Testis (tissue), 3 donors: Measurements from ENCODE around the gene POC5. TPM values are rescaled to one million over a fixed set of nuclear protein-coding genes. Genes with fewer than 3 reads are reported as not detected.

Experiments
- DNase-seq: peaks from one replicate; pipeline ENCODE4 v3.0.0-alpha.2; 2019
- H3K27ac ChIP-seq, 2 donors: fragments of 200-600 bp; sonication (generic); one replicate each; pipeline ENCODE4 v1.5.1; 2019
- H3K27me3 ChIP-seq: fragments of 200-600 bp; sonication (generic); one replicate; pipeline ENCODE4 v1.5.1; 2019
- H3K36me3 ChIP-seq: fragments of 200-600 bp; sonication (generic); one replicate; pipeline ENCODE4 v1.5.1; 2017; ENCODE audit warnings: low read depth; ENCODE audit errors: missing control alignments
- H3K4me1 ChIP-seq: fragments of 200-600 bp; sonication (generic); one replicate; pipeline ENCODE4 v1.5.1; 2019
- H3K4me3 ChIP-seq, 2 donors: fragments of 200-600 bp; sonication (generic); one replicate each; pipeline ENCODE4 v1.5.1; 2017 to 2019
- H3K9me3 ChIP-seq: fragments of 200-600 bp; sonication (generic); one replicate; pipeline ENCODE4 v1.5.1; 2017
- POLR2A ChIP-seq: fragments of 450-650 bp; IDR thresholded peaks from one replicate; pipeline ENCODE4 v1.6.1; 2017; ENCODE audit warnings: antibody characterized with exemption, mild to moderate bottlenecking, moderate library complexity
- WGBS, 2 donors: methylation state at CpG; one replicate each; pipeline ENCODE4 v1.1.5; 2018; 5-methylcytosine and 5-hydroxymethylcytosine counted together
- intact Hi-C: fragments of 100-400 bp; cut with DNase I; formaldehyde crosslinking; loops from one replicate; pipeline ENCODE4 v1.15.1; 2023; ENCODE audit warnings: low total_unique reads
- polyA plus RNA-seq: library from polyadenylated mRNA; stranded (reverse); fragments of 350-450 nt; fragmentation: Illumina TruSeq; extraction: RNeasy Lipid Tissue Mini Kit (QIAGEN cat#74804); gene quantifications from one replicate; pipeline ENCODE4 v1.2.3, GENCODE V29; 2014; ENCODE audit warnings: low read depth, low replicate concordance; ENCODE audit not compliant: insufficient read depth
- total RNA-seq, 2 donors: library from RNA; depleted of rRNA; stranded (reverse); fragments of >200 nt; gene quantifications; one replicate each; pipeline ENCODE4 v1.2.3, GENCODE V29; 2016
- TF ChIP-seq, protein P1 (sequence below), 3 experiments: fragments of 450-650 bp in 2 of 3; fragments of 200-600 bp in 1 of 3; sonication (generic) in 1 of 3; IDR thresholded peaks; one replicate each; pipeline ENCODE4 v1.5.1; 2016 to 2019; ENCODE audit warnings: antibody characterized with exemption in 3 of 3, mild to moderate bottlenecking in 2 of 3, moderate library complexity in 1 of 3

The POC5 gene
- total and polyA plus RNA-seq, 3 donors from 2014 or later = 30.2 to 34.9 (median 30.8) TPM

DNA sequence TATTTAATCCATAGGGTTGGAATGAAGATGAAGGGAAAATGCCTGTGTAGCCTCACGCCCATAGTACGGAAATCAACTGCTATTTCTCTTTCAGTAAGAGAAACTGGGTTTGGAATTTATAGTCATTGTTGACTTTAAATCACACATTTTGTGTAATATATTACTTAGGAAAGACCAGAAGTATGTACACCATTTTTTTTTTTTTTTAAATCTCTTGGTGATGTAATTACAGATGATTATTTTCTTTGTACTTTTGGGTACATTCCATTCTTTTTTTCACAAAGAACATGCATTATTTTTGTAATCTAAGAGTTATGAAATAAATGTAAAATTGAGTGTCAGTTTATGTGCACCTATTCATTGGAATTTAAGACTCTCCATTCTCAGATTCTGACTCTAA is 45.7 kb downstream of the POC5 start:
- TF ChIP-seq POLR2A = no peak
- TF ChIP-seq, protein P1, sequence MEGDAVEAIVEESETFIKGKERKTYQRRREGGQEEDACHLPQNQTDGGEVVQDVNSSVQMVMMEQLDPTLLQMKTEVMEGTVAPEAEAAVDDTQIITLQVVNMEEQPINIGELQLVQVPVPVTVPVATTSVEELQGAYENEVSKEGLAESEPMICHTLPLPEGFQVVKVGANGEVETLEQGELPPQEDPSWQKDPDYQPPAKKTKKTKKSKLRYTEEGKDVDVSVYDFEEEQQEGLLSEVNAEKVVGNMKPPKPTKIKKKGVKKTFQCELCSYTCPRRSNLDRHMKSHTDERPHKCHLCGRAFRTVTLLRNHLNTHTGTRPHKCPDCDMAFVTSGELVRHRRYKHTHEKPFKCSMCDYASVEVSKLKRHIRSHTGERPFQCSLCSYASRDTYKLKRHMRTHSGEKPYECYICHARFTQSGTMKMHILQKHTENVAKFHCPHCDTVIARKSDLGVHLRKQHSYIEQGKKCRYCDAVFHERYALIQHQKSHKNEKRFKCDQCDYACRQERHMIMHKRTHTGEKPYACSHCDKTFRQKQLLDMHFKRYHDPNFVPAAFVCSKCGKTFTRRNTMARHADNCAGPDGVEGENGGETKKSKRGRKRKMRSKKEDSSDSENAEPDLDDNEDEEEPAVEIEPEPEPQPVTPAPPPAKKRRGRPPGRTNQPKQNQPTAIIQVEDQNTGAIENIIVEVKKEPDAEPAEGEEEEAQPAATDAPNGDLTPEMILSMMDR (IDR thresholded peaks at IDR 0.05) = no peak
- no peak for DNase-seq
- Histone ChIP-seq H3K4me3 (no peak overlapping the region), H3K27me3 (no peaks in the 10 kb centered on the region), H3K27ac (no peak overlapping the region), H3K9me3 (no peaks in the 10 kb centered on the region), H3K36me3 (no peaks in the 10 kb centered on the region), H3K4me1 (no peaks in the 10 kb centered on the region)
- intact Hi-C loops = no loop called here
- 50 to 70% methylated on average over 2 of the region's 2 CpGs for WGBS, 2 donors

- Histone ChIP-seq H3K4me1 (no peaks in the 10 kb centered on the region), H3K4me3 (no peak overlapping the region), H3K27ac (no peak overlapping the region), H3K9me3 (no peaks in the 10 kb centered on the region), H3K27me3 (no peaks in the 10 kb centered on the region), H3K36me3 (no peaks in the 10 kb centered on the region)
- WGBS, 2 donors = 83 to 89% methylated on average over 3 of the region's 3 CpGs
- DNase-seq = no peak
- intact Hi-C loops = no loop called here
- TF ChIP-seq POLR2A = no peak
- TF ChIP-seq, protein P1 (IDR thresholded peaks at IDR 0.05) = no peak
These were observed 46.7 kb downstream of the POC5 start for GRCh38 chr5:75670577-75670976.

DNA sequence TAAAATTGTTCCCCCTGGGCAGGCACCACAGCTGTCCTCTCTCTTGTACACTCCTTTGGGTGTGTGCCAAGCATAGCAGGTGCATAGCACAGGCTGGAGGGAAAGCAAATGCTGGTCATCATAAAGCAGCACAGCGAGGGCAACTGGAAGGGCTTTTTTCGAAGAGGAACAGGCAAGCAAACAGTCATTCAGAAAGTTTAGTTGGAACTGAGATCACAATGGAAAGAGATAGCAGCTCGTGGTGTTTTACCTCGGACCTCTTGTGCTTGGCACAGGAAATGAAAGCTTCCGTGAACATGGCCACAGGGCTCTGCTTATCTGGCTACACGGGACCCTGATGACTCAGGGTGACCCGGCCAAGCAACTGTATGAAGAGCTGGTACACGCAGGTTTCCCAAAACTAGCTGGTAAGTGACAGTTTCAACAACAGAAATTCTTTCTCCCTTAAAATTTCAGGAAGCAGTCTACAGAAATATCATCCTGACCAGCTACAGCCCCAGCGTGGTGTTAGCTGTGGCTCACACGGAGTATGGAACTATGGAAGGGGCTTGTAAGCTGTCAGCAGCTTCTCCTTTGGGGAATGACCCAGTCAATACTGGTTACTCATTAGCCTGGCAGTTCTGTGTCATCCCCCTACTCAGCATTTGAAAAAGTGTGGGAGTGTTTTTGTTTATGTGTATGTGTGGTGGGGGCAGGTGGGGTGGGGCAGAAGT is 48.1 kb downstream of the POC5 start:
- intact Hi-C loops = no loop called here
- Histone ChIP-seq H3K4me3 (no peak overlapping the region), H3K27ac (no peak overlapping the region), H3K9me3 (no peaks in the 10 kb centered on the region), H3K27me3 (no peaks in the 10 kb centered on the region), H3K4me1 (no peaks in the 10 kb centered on the region), H3K36me3 (no peaks in the 10 kb centered on the region)
- peak; percentile 19 for DNase-seq
- TF ChIP-seq, protein P1 (IDR thresholded peaks at IDR 0.05) = no peak
- TF ChIP-seq POLR2A = no peak
- 47 to 49% methylated on average over 10 of the region's 10 CpGs for WGBS, 2 donors

DNA sequence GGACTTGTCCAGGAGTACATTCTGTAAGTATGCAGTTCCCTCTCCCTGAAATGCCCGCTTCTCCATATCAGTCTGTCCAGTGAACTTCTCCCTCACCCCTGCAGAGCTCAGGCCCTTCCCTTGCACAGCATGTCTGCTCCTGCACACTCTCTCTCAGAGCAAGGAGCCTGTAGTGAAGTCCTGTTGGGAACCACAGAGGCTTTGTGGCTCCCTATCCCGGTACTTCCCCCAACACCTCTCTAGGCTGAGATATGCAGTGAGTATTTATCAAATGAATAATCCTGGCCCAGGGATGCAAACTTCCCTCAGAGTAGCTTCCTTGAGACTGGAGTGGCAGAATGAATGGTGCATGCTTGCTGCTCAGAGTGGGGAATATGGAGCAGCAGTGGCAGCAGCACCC is 48.8 kb downstream of the POC5 start:
- Histone ChIP-seq H3K4me1 (no peaks in the 10 kb centered on the region), H3K4me3 (no peak overlapping the region), H3K36me3 (no peaks in the 10 kb centered on the region), H3K27ac (no peak overlapping the region), H3K9me3 (no peaks in the 10 kb centered on the region), H3K27me3 (no peaks in the 10 kb centered on the region)
- intact Hi-C loops = no loop called here
- WGBS, 2 donors = 75 to 92% methylated on average over 2 of the region's 2 CpGs
- TF ChIP-seq, protein P1 (IDR thresholded peaks at IDR 0.05) = no peak
- no peak for TF ChIP-seq POLR2A
- no peak for DNase-seq

GRCh38 chr5:75667586-75667985 is 49.7 kb downstream of the POC5 start:
- TF ChIP-seq, protein P1 (IDR thresholded peaks at IDR 0.05) = no peak
- no peak for TF ChIP-seq POLR2A
- intact Hi-C loops = no loop called here
- H3K27me3 ChIP-seq = no peaks in the 10 kb centered on the region
- no peak overlapping the region for H3K27ac ChIP-seq
- no peak for DNase-seq
- H3K9me3 ChIP-seq = no peaks in the 10 kb centered on the region
- no peaks in the 10 kb centered on the region for H3K4me1 ChIP-seq
- H3K36me3 ChIP-seq = no peaks in the 10 kb centered on the region
- H3K4me3 ChIP-seq = no peak overlapping the region
- WGBS, 2 donors = 54 to 67% methylated on average over 2 of the region's 2 CpGs
